ENCODE results near the gene LZIC.

GRCh38 chr1:9910423-9911178 is 32.6 kb downstream of the LZIC start:
- TF ChIP-seq, protein P1, sequence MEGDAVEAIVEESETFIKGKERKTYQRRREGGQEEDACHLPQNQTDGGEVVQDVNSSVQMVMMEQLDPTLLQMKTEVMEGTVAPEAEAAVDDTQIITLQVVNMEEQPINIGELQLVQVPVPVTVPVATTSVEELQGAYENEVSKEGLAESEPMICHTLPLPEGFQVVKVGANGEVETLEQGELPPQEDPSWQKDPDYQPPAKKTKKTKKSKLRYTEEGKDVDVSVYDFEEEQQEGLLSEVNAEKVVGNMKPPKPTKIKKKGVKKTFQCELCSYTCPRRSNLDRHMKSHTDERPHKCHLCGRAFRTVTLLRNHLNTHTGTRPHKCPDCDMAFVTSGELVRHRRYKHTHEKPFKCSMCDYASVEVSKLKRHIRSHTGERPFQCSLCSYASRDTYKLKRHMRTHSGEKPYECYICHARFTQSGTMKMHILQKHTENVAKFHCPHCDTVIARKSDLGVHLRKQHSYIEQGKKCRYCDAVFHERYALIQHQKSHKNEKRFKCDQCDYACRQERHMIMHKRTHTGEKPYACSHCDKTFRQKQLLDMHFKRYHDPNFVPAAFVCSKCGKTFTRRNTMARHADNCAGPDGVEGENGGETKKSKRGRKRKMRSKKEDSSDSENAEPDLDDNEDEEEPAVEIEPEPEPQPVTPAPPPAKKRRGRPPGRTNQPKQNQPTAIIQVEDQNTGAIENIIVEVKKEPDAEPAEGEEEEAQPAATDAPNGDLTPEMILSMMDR (IDR thresholded peaks at IDR 0.05 in 4 of 5, conservative IDR thresholded peaks at IDR 0.05 in 1 of 5) = no peak
- peak; percentile 74 to 90 for TF ChIP-seq POLR2A (IDR thresholded peaks at IDR 0.05)
